GM13977 (cell line): ENCODE data around the gene KCNAB1.
"Not testable (repeated sequence)": the region's sequence is repeated elsewhere in the genome, so short reads cannot be mapped to it uniquely, and the experiment has no call there.

Experiments
- DNase-seq: peaks from one replicate; pipeline ENCODE4 v3.0.0; 2012; ENCODE audit warnings: low spot score
- CTCF ChIP-seq: IDR thresholded peaks from 2 replicates; pipeline ENCODE4 v1.5.1; 2012; ENCODE audit warnings: mild to moderate bottlenecking, control low read depth; ENCODE audit not compliant: insufficient read depth; ENCODE audit errors: extremely low read depth, missing control alignments
- in situ Hi-C: fragments of 300-500 bp; cut with MboI; formaldehyde crosslinking; loops from one replicate; pipeline ENCODE4 v1.12.0; 2022; ENCODE audit warnings: low sequenced_read_pairs, low pct_unique_long_range_greater_than_20kb, mixed read lengths, inconsistent platforms; ENCODE audit not compliant: unreplicated experiment

KCNAB1 gene

GRCh38 chr3:156215751-156216150 lies 95.4 kb downstream of the KCNAB1 start:
- in situ Hi-C loops, result no loop called here
- no peak for DNase-seq
- TF ChIP-seq CTCF, result no peak

- in situ Hi-C loops, result no loop called here
- DNase-seq, result no peak
- no peak for TF ChIP-seq CTCF
Measured at GRCh38 chr3:156216216-156216615, 95.8 kb downstream of the KCNAB1 start.

GRCh38 chr3:156216852-156217251 lies 96.5 kb downstream of the KCNAB1 start:
- TF ChIP-seq CTCF, result no peak
- no peak for DNase-seq
- in situ Hi-C loops, result no loop called here

- no peak for TF ChIP-seq CTCF
- no peak for DNase-seq
Measured at GRCh38 chr3:156217674-156218352, 97.4 kb downstream of the KCNAB1 start.

GRCh38 chr3:156218353-156218744 lies 98.0 kb downstream of the KCNAB1 start:
- DNase-seq, result no peak
- in situ Hi-C loops, result no loop called here
- TF ChIP-seq CTCF, result no peak

More at GRCh38 chr3:156217674-156218352, 97.4 kb downstream of the KCNAB1 start:
- in situ Hi-C loops, result no loop called here

- DNase-seq, in situ Hi-C loops: not testable (repeated sequence)
Measured at GRCh38 chr3:156222381-156222780, 102.0 kb downstream of the KCNAB1 start.

- in situ Hi-C loops, DNase-seq: not testable (repeated sequence)
Measured at GRCh38 chr3:156224046-156224445, 103.7 kb downstream of the KCNAB1 start.

GRCh38 chr3:156226676-156227420 lies 106.5 kb downstream of the KCNAB1 start:
- DNase-seq, result no peak
- TF ChIP-seq CTCF, result no peak
- in situ Hi-C loops, result no loop called here
